T-cell (primary cell): ENCODE measurements around the gene VTI1A. TPM values are rescaled to one million over a fixed set of nuclear protein-coding genes. Genes with fewer than 3 reads are reported as not detected.
A peak's percentile ranks its signal among the peaks of the same experiment; 100 is the strongest.

ENCODE experiments used
- ATAC-seq, 4 experiments: fragments of 200-7000 bp in 3 of 4; fragments of 150-1000 bp in 1 of 4; cut with Tn5 transposase; replicated peaks in 1 of 4; 1 replicate in 3 of 4; 2 replicates in 1 of 4; pipeline ENCODE4 v1.10.0; 2021; ENCODE audit warnings: moderate library complexity in 3 of 4, mild to moderate bottlenecking in 2 of 4, moderate number of reproducible peaks in 1 of 4
- CTCF ChIA-PET, 2 donors: fragments of 300-600 bp; sonication (Branson Sonifier 250); formaldehyde crosslinking; loops; one replicate each; lab custom pipeline; 2022; ENCODE audit warnings: antibody characterized with exemption in 2 of 2; lab: Charles Lee
- POLR2A ChIA-PET, 2 donors: fragments of 300-600 bp; sonication (Branson Sonifier 250); formaldehyde crosslinking; loops; one replicate each; lab custom pipeline; 2022; ENCODE audit warnings: antibody characterized with exemption in 2 of 2; lab: Charles Lee
- DNase-seq, 35 experiments: peaks; one replicate each; pipeline versions ENCODE4 v3.0.0 to v3.0.0-alpha.2; 2013 to 2023
- H3K27ac ChIP-seq: one replicate; pipeline ENCODE4 v1.5.1; 2013; ENCODE audit warnings: low read length
- H3K27me3 ChIP-seq, 2 experiments: replicated peaks in 1 of 2; 1 replicate in 1 of 2; 2 replicates in 1 of 2; pipeline versions ENCODE4 v1.6.1 to v1.7.0; 2013; ENCODE audit warnings: low read length in 1 of 2, mixed read lengths in 1 of 2; ENCODE audit not compliant: control insufficient read depth in 2 of 2, insufficient read depth in 2 of 2; ENCODE audit errors: extremely low read depth in 1 of 2
- H3K36me3 ChIP-seq, 2 donors: 1 replicate in 1 of 2; 2 replicates in 1 of 2; pipeline versions ENCODE4 v1.6.1 to v1.7.0; 2013; ENCODE audit warnings: low read length in 1 of 2; ENCODE audit not compliant: control insufficient read depth in 2 of 2, insufficient read depth in 1 of 2; ENCODE audit errors: extremely low read depth in 1 of 2
- H3K4me1 ChIP-seq, 2 experiments: 1 replicate in 1 of 2; 2 replicates in 1 of 2; pipeline versions ENCODE4 v1.6.1 to v1.7.0; 2013; ENCODE audit warnings: low read length in 2 of 2, mixed read lengths in 1 of 2; ENCODE audit not compliant: insufficient read depth in 2 of 2, control insufficient read depth in 1 of 2; ENCODE audit errors: extremely low read depth in 1 of 2
- H3K4me3 ChIP-seq, 2 donors: 1 replicate in 1 of 2; 2 replicates in 1 of 2; pipeline versions ENCODE4 v1.5.1 to v1.7.0; 2013; ENCODE audit warnings: mild to moderate bottlenecking in 2 of 2, low read length in 1 of 2, moderate library complexity in 1 of 2; ENCODE audit not compliant: control insufficient read depth in 1 of 2; ENCODE audit errors: extremely low read depth in 1 of 2
- H3K9me3 ChIP-seq: 2 replicates; pipeline ENCODE4 v1.7.0; 2013
- H3K27ac Mint-ChIP-seq, 2 donors: one replicate each; pipeline ENCODE4 v1.8.0; 2020 to 2021; ENCODE audit warnings: mild to moderate bottlenecking in 2 of 2, mixed read lengths in 2 of 2
- H3K27me3 Mint-ChIP-seq, 2 donors: one replicate each; pipeline ENCODE4 v1.8.0; 2021 to 2022; ENCODE audit warnings: mixed read lengths in 2 of 2
- H3K36me3 Mint-ChIP-seq: one replicate; pipeline ENCODE4 v1.8.0; 2021; ENCODE audit warnings: mixed read lengths
- H3K4me1 Mint-ChIP-seq, 3 donors: one replicate each; pipeline ENCODE4 v1.8.0; 2020 to 2022; ENCODE audit warnings: mixed read lengths in 3 of 3, mild to moderate bottlenecking in 1 of 3
- H3K4me3 Mint-ChIP-seq, 3 donors: one replicate each; pipeline ENCODE4 v1.8.0; 2020 to 2022; ENCODE audit warnings: mild to moderate bottlenecking in 3 of 3, mixed read lengths in 3 of 3, moderate library complexity in 3 of 3
- H3K9me3 Mint-ChIP-seq, 3 donors: one replicate each; pipeline ENCODE4 v1.8.0; 2020 to 2022; ENCODE audit warnings: mixed read lengths in 3 of 3
- WGBS: methylation state at CpG from one replicate; pipeline ENCODE4 v1.1.5; 2013; ENCODE audit warnings: missing lambda C conversion rate; ENCODE audit not compliant: insufficient coverage; 5-methylcytosine and 5-hydroxymethylcytosine counted together
- total RNA-seq, 35 experiments: library from RNA in 6 of 35; stranded (reverse) in 6 of 35; fragments of 120-200 nt in 1 of 35; gene quantifications; one replicate each; pipeline versions ENCODE4 v1.2.1 to v1.2.4 and lab custom pipeline; 2013 to 2026

The VTI1A gene
- total RNA-seq, 5 donors from 2014 or later (not counting 1 experiment from before 2014, with no cell fraction given): 41.3 to 53.6 (median 43.5) TPM

DNA sequence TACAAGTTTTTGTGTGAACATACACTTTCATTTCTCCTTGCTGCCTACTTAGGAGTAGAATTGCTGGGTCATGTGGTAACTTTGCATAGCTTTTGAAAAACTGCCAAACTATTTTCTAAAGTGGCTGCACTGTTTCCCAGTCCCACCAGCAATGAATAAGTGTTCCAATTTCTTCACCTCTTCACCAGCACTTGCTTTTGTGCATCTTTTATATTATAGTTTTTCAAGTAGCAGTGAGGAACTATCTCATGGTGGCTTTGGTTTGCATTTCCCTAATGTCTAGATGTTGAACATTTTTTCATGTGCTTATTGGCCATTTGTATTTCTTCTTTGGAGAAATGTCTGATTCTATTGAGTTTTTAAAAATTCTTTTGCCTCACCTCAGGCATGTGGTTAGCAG is 273.2 kb downstream of the VTI1A start:
- Histone ChIP-seq H3K27ac (no peak overlapping the region), H3K9me3 (no peaks in the 10 kb centered on the region), H3K27me3 (no peaks in the 10 kb centered on the region), H3K4me3 (no peak overlapping the region), H3K36me3 (no peaks in the 10 kb centered on the region), H3K4me1 (no peaks in the 10 kb centered on the region)
- Mint-ChIP-seq H3K36me3 (peaks cover 30% of the 10 kb centered on the region), H3K4me3 (no peak overlapping the region), H3K27ac (no peak overlapping the region), H3K9me3 (no peaks in the 10 kb centered on the region), H3K27me3 (no peaks in the 10 kb centered on the region), H3K4me1 (no peaks in the 10 kb centered on the region)
- POLR2A ChIA-PET: no interaction called here
- CTCF ChIA-PET: interaction anchor here in 1 of 2 donors (1.8 to 3.4 kb wide), 2 partner anchors 10 to 666 kb away, joined by 5 to 18 read pairs; no protein-coding TSS in a partner anchor
- no peak for DNase-seq
- ATAC-seq: no peak

DNA sequence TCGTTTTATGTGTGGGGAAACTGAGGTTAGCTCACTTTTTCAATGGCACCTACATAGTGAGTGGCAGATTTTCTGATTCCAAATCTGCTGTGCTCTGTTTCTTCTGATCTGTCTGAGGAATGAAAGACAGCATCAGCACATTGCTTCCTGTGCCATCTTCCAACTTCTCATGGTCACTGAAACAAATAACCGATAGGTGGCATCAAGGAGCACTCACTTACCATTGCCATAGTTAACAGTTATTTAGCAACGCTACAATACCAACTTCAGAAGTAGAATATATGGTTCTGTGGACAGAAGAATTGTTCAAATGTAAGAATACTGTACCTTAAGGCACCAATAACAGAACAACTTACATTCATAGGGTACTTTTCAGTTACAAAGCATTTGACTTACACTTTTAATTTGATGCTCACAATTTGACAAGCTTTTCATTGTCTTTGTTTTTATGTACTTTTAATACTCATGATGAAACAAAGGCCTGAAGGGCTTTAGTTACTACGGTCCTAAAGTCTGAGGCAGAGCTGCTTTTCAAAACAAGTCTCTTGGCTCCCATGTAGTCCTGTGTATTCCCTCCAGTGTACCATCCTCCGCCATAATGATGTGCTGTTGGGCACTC is 274.2 kb downstream of the VTI1A start:
- Mint-ChIP-seq H3K4me1 (no peaks in the 10 kb centered on the region), H3K36me3 (peaks cover 24% of the 10 kb centered on the region), H3K9me3 (no peaks in the 10 kb centered on the region), H3K27ac (no peak overlapping the region), H3K27me3 (no peaks in the 10 kb centered on the region), H3K4me3 (no peak overlapping the region)
- Histone ChIP-seq H3K36me3 (no peaks in the 10 kb centered on the region), H3K27ac (no peak overlapping the region), H3K27me3 (no peaks in the 10 kb centered on the region), H3K4me3 (no peak overlapping the region), H3K4me1 (no peaks in the 10 kb centered on the region), H3K9me3 (no peaks in the 10 kb centered on the region)
- no CpG with 5 or more reads among the region's 5 CpGs for WGBS
- ChIA-PET CTCF (interaction anchor here (0.7 to 3.4 kb wide), 10 partner anchors 11 to 665 kb away, joined by 3 to 18 read pairs (median 4); no protein-coding TSS in a partner anchor), POLR2A (no interaction called here)
- DNase-seq: peak in 6 of 35 experiments; percentile 1 to 58 (median 6)
- peak in 1 of 4 experiments; percentile 57 for ATAC-seq

DNA sequence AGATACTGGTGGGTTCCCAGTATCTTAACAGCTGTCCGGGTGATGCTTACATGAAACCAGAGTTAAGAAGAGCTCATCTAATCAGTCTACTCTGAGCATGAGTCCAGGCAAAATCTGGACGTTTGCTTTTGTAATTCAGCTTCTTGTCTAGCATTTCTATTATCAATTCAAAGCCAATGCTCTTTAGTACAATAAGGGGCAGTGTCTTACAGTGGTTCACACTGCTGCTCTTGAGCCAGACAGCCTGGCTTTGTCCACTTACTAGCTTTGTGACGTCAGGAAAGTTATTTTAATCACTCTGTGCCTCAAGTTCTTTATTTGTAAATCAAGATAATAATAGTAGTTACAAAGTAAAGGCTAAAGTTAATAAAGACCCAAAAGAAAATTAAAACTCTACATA is 275.7 kb downstream of the VTI1A start:
- Mint-ChIP-seq H3K9me3 (no peaks in the 10 kb centered on the region), H3K36me3 (peaks cover 19% of the 10 kb centered on the region), H3K27me3 (no peaks in the 10 kb centered on the region), H3K4me3 (no peak overlapping the region), H3K4me1 (no peaks in the 10 kb centered on the region), H3K27ac (no peak overlapping the region)
- H3K27ac ChIP-seq: no peak overlapping the region
- no peaks in the 10 kb centered on the region for H3K4me1 ChIP-seq
- no CpG with 5 or more reads among the region's 3 CpGs for WGBS
- no peak for ATAC-seq
- CTCF ChIA-PET: interaction anchor here (0.5 to 3.4 kb wide), 4 partner anchors 29 to 663 kb away, joined by 3 to 18 read pairs (median 9); no protein-coding TSS in a partner anchor
- H3K27me3 ChIP-seq: no peaks in the 10 kb centered on the region
- POLR2A ChIA-PET: no interaction called here
- H3K36me3 ChIP-seq: no peaks in the 10 kb centered on the region
- H3K4me3 ChIP-seq: no peak overlapping the region
- no peaks in the 10 kb centered on the region for H3K9me3 ChIP-seq
- DNase-seq: no peak

DNA sequence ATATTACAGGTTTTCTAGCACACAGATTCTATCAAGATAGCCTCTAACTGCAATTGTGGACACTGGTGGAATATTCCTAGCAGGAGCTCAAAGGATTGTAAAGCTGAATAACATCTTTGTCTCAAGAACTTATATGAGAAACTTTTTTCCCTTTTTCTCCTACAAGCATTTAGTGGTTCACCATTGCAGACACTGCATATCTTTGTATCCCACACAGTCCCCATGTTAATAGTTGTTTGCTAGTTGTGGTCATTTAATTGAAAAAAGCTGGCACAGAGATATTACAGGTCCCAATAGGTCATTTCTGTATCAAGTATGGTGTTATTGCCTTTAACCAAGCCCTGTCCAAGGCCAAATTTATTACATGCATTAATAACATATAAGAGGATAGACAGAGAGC is 276.9 kb downstream of the VTI1A start:
- Mint-ChIP-seq H3K36me3 (peaks cover 15% of the 10 kb centered on the region), H3K27ac (no peak overlapping the region), H3K9me3 (no peaks in the 10 kb centered on the region), H3K27me3 (no peaks in the 10 kb centered on the region), H3K4me1 (no peaks in the 10 kb centered on the region), H3K4me3 (no peak overlapping the region)
- POLR2A ChIA-PET: no interaction called here
- no peak for DNase-seq
- Histone ChIP-seq H3K27me3 (no peaks in the 10 kb centered on the region), H3K4me3 (no peak overlapping the region), H3K9me3 (no peaks in the 10 kb centered on the region), H3K27ac (no peak overlapping the region), H3K36me3 (no peaks in the 10 kb centered on the region), H3K4me1 (no peaks in the 10 kb centered on the region)
- CTCF ChIA-PET: interaction anchor here in 1 of 2 donors (0.7 kb wide), 1 partner anchor 285 kb away, joined by 4 read pairs; no protein-coding TSS in a partner anchor
- ATAC-seq: no peak

DNA sequence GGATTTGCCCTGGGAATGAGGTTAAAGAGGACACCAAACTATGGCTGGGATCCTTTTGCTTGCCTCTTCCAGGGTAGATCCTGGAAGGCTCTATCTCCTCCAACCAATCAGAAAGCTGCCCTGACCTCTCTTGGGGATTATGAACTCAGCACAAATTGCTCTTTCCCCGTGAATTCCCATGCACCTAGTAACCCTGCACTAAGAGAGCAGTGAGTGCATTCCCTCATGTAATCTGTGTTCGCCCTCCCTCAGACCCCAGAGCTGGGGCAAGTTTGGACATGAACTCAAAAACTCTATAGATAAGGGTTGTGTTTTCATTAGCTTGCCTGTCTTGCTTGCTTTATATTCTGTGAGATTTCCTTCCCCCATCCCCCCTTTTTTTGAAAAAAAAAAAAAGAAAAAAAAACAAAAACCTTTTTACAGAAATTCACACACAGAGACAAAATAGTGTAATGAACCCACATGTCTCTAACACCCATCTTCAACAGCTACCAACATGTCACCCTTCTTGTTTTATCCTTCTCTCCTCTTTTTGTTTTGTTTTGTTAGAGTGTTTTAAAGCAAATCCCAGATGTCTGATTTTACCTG is 277.5 kb downstream of the VTI1A start:
- Mint-ChIP-seq H3K36me3 (peaks cover 15% of the 10 kb centered on the region), H3K4me3 (no peak overlapping the region), H3K27me3 (no peaks in the 10 kb centered on the region), H3K27ac (no peak overlapping the region), H3K9me3 (no peaks in the 10 kb centered on the region), H3K4me1 (no peaks in the 10 kb centered on the region)
- WGBS: no CpG with 5 or more reads among the region's 2 CpGs
- no peaks in the 10 kb centered on the region for H3K4me1 ChIP-seq
- no peak for ATAC-seq
- no peaks in the 10 kb centered on the region for H3K27me3 ChIP-seq
- POLR2A ChIA-PET: no interaction called here
- no peak overlapping the region for H3K27ac ChIP-seq
- H3K4me3 ChIP-seq: no peak overlapping the region
- H3K9me3 ChIP-seq: no peaks in the 10 kb centered on the region
- H3K36me3 ChIP-seq: no peaks in the 10 kb centered on the region
- CTCF ChIA-PET: interaction anchor here (0.7 kb wide), 2 partner anchors 285 to 652 kb away, joined by 4 to 7 read pairs; no protein-coding TSS in a partner anchor
- DNase-seq: no peak

DNA sequence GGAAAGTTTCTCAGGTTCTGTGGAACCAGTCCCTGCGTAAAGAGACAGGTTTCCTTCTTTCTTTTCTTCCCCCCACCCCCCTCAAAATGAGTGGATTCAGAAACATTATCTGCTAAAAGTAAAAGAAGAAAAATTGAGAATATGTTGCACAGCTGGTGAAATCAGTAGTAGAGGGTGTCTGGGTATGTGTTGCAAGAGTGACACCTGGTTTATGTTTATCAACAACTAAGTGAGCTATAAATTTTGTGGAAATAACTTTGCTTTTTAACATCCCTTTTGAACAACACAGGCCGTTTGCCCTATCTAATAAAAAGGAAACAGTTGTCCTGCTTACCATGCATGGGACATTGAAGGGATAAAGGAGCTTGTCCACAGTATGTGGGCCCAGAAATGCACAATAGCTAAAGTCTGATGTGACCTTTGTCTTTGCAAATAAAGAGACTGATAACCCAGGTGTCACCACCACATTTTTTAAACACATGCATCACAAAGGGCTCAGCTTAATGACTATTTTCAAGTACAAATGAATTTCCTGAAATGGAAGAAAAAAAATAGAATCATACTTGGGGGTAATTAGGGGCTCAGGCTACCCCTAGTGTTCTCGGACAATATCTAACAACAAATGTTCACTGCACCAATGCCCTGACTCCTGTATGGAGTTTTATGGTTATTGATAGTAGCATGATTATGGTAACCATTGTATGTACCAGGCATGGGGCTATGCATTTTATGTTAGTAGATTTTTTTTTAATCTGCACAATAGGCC is 281.3 kb downstream of the VTI1A start:
- Mint-ChIP-seq H3K27ac (no peak overlapping the region), H3K4me3 (no peak overlapping the region), H3K36me3 (peaks cover 12% of the 10 kb centered on the region), H3K27me3 (no peaks in the 10 kb centered on the region), H3K9me3 (no peaks in the 10 kb centered on the region), H3K4me1 (no peaks in the 10 kb centered on the region)
- H3K4me1 ChIP-seq: no peaks in the 10 kb centered on the region
- ATAC-seq (no peak), DNase-seq (no peak)
- H3K9me3 ChIP-seq: no peaks in the 10 kb centered on the region
- H3K27ac ChIP-seq: no peak overlapping the region
- ChIA-PET CTCF (no interaction called here), POLR2A (interaction anchor here in 1 of 2 donors (0.6 kb wide), 1 partner anchor 1185 kb away, joined by 3 read pairs; no protein-coding TSS in a partner anchor)
- no peaks in the 10 kb centered on the region for H3K36me3 ChIP-seq
- WGBS: no CpG with 5 or more reads among the region's 3 CpGs
- H3K4me3 ChIP-seq: no peak overlapping the region
- H3K27me3 ChIP-seq: no peaks in the 10 kb centered on the region
